HTR-8/SVneo (cell line): Measurements from ENCODE around the gene GAS2.

ENCODE experiments used
- DNase-seq: peaks from one replicate; pipeline ENCODE4 v3.0.0; 2011; ENCODE audit warnings: low spot score, mixed read lengths; ENCODE audit not compliant: insufficient read length
- FAIRE-seq: peaks from 2 replicates; lab custom pipeline; 2011; peaks lifted over from hg19 to GRCh38; lab: Jason Lieb, UNC

GAS2 gene

DNA sequence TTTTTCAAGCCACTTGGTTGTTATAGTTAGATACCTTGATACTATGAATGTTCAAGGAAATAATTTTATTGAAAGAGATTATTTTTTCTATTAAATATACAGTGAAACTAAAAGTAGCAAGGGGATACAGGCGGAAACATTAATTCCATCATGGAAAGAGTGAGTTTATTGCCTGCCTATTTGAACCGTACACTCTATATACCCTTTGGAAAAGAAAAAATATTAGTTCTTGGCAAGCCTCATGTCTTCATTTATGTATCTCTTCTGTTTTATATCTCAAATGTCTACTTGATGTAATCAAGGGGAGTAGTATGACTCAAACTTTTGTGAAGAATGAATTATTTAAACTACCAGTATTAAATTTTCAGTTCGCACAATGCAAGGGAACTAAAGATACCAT is 54.0 kb downstream of the GAS2 start:
- FAIRE-seq: no peak
- no peak for DNase-seq

DNA sequence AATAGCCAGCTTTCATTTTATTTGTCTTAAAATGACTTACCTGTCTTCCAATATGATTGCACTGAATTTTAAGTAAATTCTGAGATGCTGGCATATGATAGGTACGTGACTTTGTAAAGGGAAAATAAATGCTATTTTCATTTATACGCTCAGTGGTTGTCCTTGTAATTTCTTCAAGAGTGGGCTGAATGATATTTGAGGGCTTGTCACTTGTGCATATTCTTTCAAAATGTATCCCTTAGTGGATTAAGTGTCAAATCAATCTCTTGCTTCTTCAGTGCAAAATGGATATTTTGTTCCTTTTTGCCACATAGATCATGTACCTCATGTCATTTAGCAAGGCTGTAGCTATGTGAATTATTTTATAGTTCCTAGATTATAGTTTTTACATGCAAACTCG is 56.9 kb downstream of the GAS2 start:
- FAIRE-seq (no peak), DNase-seq (no peak)

DNA sequence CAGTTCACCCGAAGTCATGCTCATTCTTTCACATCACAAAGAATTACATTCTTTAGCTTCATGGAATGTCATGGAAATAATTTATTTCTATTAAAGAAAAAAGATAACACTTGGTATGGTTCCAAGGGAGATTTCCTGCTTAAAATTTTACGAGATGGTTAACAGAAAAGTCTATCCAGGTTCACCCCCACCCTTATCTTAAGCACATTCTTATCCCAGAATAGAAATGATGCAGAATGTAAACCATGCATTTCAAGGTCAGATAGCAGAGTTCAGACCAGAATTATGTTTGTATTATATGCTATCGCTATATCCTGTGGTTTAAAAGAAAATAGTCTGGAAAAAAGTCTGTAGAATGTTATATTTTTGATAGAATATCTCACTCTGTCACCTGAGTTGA is 58.7 kb downstream of the GAS2 start:
- no peak for FAIRE-seq
- no peak for DNase-seq

DNA sequence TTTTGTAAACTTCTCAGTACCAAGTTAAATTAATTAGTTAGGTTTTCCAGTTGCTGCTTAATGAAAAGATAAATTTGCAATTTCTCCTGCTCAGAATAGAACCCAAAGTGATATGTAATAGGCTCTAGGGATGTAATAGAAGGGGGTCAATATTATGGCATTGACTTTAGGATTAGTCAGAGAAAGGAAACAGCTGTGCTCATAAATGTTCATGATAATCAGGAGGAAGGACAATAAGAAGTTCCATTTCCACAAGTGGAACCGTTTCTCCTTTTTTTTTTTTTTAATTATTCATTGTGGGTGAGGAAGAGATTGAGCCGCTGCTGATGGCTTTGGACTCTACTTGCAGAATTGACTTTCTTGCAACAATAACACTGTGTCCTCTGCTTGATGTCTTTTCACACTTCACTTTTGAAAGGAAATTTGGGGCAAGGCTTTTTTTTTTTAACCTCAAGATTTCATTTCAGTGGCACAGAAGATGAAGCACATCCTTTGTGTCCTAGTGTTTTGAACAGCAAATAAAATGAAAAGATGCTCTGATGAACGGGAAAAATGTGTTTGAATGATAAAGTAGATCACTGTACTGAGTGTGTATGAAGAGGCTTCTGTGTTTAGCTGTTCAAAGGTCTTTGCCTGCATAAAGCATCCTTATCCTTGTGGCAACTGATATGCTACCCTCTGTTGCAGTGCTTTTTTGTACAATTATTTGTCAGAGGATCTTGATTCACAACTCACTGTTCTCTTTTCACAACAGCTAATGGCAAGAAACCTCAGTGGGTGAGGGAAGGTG is 62.4 kb downstream of the GAS2 start:
- FAIRE-seq: no peak
- no peak for DNase-seq

DNA sequence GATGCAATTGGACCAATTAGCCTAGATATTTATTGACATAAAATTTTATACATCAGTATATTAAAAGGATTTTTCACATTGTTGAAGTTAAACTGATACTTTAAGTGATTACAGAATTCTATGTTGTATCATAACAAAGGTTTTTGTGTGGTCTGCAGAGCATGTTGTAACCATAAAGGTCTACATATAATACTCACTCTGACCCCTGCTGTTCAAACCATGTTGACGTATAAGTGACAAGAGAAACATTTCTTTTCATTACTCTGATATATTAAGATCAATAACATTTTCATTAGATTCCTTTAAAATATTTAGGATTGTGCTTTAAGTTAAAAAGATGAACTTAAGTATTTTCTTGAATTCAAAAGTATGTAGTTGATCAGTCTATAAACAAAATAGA is 63.9 kb downstream of the GAS2 start:
- DNase-seq: no peak

DNA sequence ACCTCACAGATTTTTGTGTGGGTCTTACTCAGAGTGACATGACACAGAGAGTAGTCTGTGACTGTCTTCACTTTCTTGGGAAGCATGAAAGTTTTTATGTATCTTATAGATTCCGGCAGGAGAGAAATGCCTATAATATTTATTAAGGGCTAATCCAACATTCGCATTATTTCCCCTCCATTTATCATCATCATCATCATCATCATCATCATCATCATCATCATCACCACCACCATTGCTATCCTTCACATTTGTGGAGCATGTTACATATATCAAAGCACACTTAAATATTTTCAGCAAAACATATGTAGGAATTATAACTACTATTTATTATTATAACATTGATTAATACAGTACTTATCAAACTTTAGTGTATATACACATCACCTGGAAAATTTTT is 66.2 kb downstream of the GAS2 start:
- DNase-seq (no peak), FAIRE-seq (no peak)

More for the DNA sequence above, 63.9 kb downstream of the GAS2 start:
- FAIRE-seq: no peak

DNA sequence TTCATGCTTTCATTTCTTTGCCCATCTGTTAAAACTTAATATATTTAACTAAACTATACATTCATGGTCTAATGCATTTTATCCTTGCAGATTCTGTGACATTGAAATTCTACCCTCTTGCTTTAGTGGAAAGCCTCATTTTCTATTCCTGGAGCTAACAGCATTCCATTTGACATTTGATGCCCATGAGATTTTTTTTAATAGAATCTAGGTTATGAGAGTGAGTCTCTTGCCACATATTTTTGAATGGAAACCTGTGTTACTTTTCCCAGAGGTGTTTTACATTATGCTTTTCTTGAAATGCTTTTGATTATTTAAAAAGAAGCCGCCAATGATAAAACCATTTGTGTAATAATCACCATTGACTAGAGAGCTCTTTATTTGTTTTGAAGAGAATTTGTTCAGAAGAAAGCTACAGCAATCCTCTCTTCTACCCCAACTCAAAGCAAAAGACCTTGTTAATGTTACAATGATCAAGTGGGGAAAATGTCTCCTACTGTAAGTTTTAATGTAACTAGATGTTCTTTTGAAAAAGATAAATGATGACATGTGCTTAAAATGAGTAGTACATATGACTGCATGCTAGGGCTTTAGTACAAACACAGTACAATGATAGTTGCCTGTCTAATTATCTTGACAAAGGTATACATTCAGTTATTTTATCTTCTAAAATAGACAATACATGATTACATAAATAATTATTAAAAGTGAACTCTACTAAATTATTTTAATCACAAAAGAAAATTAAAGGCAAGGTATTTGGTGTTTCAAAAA is 67.3 kb downstream of the GAS2 start:
- FAIRE-seq: no peak
- DNase-seq: no peak

DNA sequence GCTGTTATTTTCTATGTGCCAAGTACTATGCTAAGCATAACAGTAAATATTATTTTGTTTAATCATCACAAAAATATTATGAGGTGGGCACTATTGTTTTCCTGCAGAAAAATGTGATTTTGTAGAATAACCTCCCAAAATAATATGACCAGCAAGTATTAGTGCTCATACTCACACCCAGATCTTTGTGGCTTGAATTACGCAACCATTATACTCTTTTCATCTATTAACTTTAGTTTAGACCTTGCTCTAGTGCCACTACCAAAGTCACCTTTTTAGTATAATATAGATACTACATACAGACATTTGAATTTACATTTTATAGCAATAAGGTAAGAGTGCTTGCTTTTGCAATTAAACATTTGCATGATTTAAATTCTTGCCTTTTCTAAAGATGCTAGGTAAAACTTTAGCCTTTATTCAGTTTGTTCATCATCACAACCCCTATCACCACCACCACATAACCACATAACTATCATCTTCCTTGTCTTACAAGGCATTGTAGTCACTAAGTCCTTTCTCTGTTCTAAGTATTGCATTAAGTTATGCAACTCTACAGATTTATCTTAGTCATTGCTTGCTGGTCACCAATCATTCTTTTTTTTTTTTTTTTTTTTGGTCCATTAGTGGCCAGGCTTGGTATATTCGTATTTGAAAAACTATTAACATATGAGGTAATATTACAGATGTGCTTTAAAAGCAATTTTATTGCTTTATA is 68.4 kb downstream of the GAS2 start:
- DNase-seq: no peak
- FAIRE-seq: no peak

DNA sequence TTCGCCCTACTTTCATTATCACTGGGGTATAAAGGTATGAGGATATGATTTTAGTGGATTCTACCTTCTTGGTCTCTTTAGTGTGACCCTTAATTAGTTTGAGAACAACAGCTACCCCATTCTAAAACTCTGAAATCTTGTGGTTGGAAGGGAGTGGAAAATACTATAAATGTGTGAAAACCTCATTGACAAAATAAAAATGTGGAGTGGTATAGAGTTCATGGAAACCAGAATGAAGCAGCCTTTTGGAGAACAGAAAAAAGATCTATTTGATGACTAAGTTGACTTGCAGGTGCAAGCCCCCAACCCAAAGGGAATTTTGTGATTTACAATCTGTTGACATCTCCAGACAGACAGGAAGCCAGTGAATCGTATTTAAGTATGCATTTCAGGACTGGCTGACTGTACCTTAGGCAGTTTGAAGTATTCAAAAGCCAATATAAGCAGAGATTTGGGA is 75.8 kb downstream of the GAS2 start:
- no peak for FAIRE-seq
- DNase-seq: no peak

DNA sequence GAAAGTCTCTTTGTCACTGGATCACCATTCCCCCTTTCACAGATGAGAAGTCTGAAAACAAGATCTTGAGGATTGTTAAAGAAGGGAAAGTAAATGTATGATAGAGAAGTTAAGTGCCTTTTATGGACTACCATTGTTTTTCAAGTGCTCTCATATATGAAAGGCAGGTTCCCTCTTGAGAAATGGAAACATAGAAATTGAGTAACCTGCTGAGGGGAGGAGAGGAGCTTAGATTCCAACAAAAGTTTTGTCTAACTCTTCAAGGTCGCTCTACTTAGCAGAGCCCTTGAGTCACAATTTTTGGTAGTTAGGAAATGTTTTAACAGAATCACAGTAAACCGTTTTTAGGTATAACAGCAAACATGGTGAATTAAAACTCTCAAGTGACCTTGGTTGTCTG is 83.1 kb downstream of the GAS2 start:
- no peak for FAIRE-seq

DNA sequence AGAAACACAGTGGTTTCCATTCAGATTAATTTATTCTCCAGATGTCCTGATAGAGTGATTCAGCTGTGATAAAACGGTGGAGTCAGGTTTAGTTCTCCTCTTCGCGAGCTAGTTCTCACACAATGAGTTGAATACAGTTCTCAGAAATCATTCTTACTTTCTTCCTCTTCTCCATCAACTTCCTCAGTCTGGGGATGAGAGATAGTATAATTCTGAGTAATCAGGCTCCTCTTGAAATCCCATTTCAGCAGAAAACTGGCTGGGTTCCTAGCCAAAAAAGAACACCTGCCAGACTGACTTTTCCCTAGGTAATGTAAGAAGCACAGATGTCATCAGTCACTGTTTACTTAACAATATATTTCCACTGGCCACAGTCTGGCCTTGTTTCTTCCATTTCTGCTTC is 86.5 kb downstream of the GAS2 start:
- no peak for DNase-seq
- FAIRE-seq: no peak

More for the DNA sequence above, 83.1 kb downstream of the GAS2 start:
- no peak for DNase-seq

DNA sequence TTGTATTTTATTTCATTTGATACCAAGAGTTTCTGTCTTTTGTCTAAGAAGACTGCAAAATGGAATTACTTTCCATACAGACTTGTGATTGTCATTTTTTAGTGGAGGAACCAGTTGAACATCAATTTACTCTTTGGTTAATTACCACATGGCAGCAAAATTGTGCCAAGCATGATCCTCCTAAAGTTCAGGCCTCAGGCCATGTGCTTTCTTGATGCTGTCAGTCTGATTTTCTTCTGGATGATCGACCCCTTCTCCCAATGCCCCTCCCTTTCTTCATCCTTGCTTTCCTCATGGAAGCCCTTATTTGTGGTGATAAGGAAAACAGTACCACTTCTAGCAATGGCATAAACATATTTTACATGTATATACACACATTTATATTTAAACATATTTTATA is 87.0 kb downstream of the GAS2 start:
- DNase-seq (no peak), FAIRE-seq (no peak)

DNA sequence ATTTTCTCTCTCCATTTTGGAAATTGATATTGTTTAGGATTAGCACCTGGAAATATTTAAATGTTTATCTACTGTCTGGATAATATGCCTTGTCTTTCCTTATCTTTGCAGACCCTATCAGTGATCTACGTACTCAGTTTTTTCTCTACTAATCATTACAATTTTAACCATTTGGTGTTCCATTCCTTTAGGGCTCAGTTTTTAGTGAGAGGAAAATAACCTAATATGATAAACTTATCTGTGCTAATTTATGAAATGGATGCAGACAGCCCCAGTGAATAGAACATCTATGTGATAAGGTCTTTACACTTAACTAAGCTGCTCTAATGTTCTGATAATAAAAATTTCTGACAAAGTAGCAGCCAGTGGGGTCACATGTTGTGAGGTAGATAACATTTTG is 94.7 kb downstream of the GAS2 start:
- no peak for DNase-seq
- no peak for FAIRE-seq

DNA sequence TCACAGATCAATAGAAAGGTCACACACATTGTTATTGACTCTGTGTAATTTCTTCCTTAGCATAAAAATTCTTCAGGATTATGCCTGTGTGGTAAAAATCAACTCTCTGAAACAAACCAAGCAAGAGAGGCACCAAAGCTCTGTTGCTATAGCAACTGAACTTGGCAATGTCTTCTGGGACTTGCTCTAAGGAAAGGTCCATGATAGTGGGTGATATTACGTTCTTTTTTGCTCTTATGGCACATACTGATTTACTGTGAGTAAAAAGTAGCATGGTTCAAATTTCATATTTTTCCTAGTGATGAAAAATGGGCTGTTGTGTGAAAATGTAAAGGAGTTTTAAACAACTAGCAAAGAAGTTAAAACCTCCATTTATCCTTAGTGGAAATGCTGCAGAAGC is 96.8 kb downstream of the GAS2 start:
- FAIRE-seq (no peak), DNase-seq (no peak)

DNA sequence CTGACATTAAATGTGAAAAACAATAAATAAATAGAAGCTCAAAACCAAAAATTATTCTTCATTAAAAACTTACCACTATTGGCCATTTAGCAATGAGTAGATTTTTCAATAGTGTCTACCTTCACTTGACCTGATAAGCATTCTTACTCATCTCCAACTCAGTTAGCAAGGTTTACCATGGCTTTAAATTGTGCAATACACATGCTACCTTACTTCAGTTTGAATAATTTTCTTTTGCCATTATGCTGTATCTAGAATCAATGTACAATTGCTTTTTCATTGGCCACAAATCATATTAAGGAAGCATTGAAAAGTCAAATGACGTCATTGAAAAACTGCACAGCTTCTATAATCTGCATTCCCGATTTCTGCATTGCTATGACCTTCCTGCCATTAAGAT is 98.3 kb downstream of the GAS2 start:
- FAIRE-seq (no peak), DNase-seq (no peak)

DNA sequence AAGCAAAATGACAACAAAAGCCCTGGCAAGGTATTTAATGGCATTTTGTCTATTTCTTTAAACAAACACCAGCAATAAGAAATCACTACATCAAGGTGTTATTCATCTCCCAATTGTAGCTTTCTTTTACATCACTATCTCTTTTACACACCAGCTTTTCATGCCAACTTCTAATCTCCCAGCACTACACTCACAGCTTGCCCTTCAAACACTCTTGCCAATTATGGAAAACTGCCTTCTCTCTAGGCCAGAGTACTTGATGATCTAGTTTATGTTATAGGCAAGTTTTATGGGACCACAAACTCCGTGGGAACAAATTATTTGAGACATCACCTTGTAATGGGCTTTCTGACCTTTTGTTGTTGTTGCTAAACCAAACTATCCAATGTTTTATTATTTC is 101.9 kb downstream of the GAS2 start:
- no peak for DNase-seq
- FAIRE-seq: no peak

DNA sequence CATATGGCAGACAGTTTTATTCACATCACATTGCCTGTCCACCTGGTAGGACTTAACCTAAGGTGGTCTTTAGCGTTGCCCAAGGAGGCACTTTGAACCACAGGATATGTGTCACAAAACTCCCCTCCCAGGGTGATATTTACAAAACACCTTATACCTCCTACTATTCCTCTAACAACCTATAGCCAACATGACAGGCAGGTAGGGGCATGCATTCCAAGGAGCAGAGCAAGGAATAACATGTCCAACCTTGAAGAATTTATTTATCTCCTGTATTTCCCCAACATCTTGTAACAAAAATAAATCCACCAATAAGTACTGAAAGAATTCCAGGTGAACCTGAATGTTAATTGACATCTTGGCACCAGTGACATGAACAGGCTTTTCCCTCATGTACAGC is 102.7 kb downstream of the GAS2 start:
- FAIRE-seq (no peak), DNase-seq (no peak)

DNA sequence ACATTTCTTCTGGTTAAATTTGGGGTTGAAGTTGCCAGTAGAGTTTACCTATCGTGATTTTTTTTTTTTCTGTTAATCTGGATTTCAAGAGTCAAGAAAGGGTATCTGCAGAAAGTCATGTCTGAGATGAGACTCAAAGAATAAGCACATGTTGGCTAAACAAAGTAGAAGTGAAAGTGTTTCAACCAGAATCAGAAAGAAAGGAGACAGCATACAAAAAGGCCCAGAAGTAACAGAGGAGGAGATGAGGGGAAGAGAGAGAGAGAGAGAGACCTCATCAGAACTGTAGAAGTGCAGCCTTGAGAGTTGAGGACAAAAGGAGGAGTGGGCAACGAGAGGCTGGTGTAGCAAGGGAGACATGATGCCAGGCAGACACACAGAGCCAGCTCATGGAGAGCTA is 108.3 kb downstream of the GAS2 start:
- no peak for FAIRE-seq

DNA sequence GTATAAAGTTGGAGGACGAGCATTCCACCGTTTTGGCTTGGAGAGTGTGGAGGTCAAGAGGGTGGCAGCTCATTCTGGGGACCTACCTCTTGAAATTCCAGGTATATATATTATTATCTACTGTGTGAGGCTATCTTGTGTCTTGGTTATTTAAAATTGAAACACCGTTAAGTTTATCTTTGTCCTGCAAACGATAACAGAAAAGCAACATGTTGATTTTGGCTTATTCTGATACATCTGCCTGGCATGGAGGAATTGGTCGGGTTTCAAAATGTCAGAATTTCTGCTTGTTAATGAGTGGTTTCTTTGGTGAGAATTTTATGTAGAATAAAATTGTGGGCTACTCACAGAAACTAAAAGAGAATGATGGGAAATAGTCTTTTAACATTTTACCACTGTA is 108.8 kb downstream of the GAS2 start:
- FAIRE-seq (no peak), DNase-seq (no peak)

More for the DNA sequence above, 108.3 kb downstream of the GAS2 start:
- no peak for DNase-seq

DNA sequence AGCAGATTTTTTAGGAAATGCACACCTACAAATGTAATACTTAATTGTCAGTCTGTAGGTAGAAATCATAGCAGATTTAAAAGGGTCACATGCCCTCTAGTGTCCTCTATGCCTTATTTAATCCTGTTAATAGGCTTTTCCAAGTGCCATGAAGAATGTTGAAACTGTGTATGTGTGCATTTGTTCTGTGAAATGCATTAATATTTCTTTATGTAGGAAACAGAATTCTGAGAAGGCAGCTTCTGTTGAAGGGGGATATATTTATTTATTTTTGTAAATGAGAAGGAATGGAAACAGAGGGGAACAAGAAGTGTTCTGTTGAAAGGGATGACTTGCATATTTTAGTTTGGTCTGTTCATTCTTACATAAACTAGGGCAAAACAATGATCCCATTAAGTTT is 112.2 kb downstream of the GAS2 start:
- no peak for DNase-seq

DNA sequence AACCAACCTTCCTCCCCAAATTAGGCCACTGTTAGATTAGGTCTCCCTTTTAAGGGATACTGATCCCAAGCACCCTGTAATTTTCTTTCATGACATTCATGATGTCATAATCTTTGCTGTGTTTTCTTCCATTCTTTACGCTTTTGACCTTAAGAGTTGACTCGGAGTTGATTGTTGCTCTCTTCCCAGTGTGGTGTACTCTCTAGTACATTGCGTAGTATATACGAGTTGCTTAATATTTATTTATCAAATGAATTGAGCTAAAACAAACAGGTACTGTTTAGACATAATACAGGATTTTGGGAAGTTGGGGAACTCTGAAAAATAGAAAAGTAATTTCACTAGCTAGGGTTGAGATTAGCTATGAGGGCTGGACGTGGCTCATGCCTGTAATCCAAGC is 113.4 kb downstream of the GAS2 start:
- FAIRE-seq (no peak), DNase-seq (no peak)

More for the DNA sequence above, 112.2 kb downstream of the GAS2 start:
- FAIRE-seq: no peak
